NCI-H226 (cell line): ENCODE measurements around the gene SFXN4.
"Not testable (repeated sequence)": the region's sequence is repeated elsewhere in the genome, so short reads cannot be mapped to it uniquely, and the experiment has no call there.

Experiments
- DNase-seq: peaks from one replicate; pipeline ENCODE4 v3.0.0-alpha.2; 2015

The SFXN4 gene

GRCh38 chr10:119189811-119190282 lies 24.3 kb upstream of the SFXN4 start:
- DNase-seq = peak; percentile 88

- no peak for DNase-seq
Observed at GRCh38 chr10:119183664-119184412, 18.3 kb upstream of the SFXN4 start.

GRCh38 chr10:119180850-119181400 lies 15.4 kb upstream of the SFXN4 start:
- DNase-seq = not testable (repeated sequence)

GRCh38 chr10:119178372-119179119 lies 13.0 kb upstream of the SFXN4 start, which contains the start of gene PRDX3:
TSS of gene PRDX3 (minus strand) at chr10:119178812. CDS start at chr10:119178790, 22 bp downstream.
- peak; percentile 64 for DNase-seq

- DNase-seq = no peak
Observed at GRCh38 chr10:119177708-119178371, 12.3 kb upstream of the SFXN4 start.

GRCh38 chr10:119176166-119176565 lies 10.7 kb upstream of the SFXN4 start:
- DNase-seq = no peak

- DNase-seq = no peak
Observed at GRCh38 chr10:119174109-119174508, 8.6 kb upstream of the SFXN4 start.

- DNase-seq = no peak
Observed at GRCh38 chr10:119167041-119167440, 1.5 kb upstream of the SFXN4 start.

- DNase-seq = no peak
Observed at GRCh38 chr10:119166564-119166963, 1.1 kb upstream of the SFXN4 start.

GRCh38 chr10:119166118-119166500 lies 595 bp upstream of the SFXN4 start:
- no peak for DNase-seq

GRCh38 chr10:119162452-119163092 lies 2.9 kb downstream of the SFXN4 start:
- DNase-seq = no peak

- peak; percentile 65 for DNase-seq
Observed at GRCh38 chr10:119161680-119162451, 3.6 kb downstream of the SFXN4 start.

- DNase-seq = no peak
Observed at GRCh38 chr10:119159332-119159731, 6.2 kb downstream of the SFXN4 start.

GRCh38 chr10:119153661-119154060 lies 11.9 kb downstream of the SFXN4 start:
- no peak for DNase-seq

- DNase-seq = no peak
Observed at GRCh38 chr10:119153041-119153440, 12.5 kb downstream of the SFXN4 start.

- DNase-seq = not testable (repeated sequence)
Observed at GRCh38 chr10:119151601-119152000, 13.9 kb downstream of the SFXN4 start.

GRCh38 chr10:119149729-119150128 lies 15.8 kb downstream of the SFXN4 start:
- no peak for DNase-seq

- DNase-seq = no peak
Observed at GRCh38 chr10:119149157-119149556, 16.4 kb downstream of the SFXN4 start.

GRCh38 chr10:119143657-119144056 lies 21.9 kb downstream of the SFXN4 start:
- no peak for DNase-seq

- DNase-seq = no peak
Observed at GRCh38 chr10:119140603-119141245, 24.8 kb downstream of the SFXN4 start.

- DNase-seq = no peak
Observed at GRCh38 chr10:119139464-119140067, 25.9 kb downstream of the SFXN4 start.
